HG03558 (cell line): ENCODE measurements around the gene WNT8A.

Experiments
- ATAC-seq: cut with Tn5 transposase; IDR thresholded peaks from one replicate; pipeline ENCODE4 v1.9.1; 2021; ENCODE audit warnings: moderate number of reproducible peaks; ENCODE audit not compliant: unreplicated experiment; ENCODE audit errors: extremely low read depth

The WNT8A gene

DNA sequence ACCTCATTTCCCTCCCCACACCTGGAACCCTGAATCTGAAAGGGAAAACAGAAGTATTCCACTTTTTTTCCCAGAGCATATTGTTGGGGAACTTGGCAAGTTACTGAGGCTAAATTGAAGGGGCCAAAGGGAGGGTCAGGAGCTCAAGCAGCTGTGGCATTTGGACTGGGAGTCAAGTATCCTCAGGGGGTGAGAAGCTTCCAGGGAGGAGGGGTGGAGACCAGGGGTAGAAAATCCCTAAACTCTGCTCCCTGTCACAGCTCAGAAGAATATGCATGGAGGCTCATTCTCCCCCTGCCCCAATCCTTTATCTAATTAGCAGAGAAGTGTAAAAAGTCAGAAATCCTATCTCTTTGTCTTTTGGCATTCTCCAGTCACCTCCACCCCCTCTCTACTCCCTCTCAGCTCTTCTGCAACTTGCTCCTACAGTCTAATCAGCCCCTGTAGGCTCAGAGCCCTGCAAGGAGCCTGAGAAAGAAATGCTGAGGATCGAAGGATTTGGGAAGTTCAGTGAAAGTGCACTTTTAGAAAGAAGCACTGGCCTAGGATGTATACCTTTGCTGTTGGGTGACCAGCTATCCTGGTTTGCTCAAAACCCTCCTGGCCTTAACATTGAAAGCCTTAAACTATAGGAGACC lies 5.7 kb upstream of the WNT8A start:
- no peak for ATAC-seq

DNA sequence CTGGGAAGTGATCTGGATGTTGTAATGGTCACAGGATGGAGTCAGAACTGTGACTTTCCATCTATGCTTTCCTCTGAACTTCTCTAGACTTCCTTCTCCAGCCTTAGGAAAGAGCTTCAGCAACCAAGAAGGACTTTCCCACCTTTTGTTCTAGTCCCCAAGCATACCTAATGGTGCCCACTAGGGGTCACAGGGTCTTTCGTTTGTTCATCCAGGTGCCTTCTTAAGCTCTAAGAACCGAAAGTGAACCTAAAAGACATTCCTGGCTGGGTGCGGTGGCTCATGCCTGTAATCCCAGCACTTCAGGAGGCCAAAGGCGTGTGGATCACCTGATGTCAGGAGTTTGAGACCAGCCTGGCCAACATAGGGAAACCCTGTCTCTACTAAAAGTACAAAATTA lies 1.8 kb upstream of the WNT8A start:
- no peak for ATAC-seq

DNA sequence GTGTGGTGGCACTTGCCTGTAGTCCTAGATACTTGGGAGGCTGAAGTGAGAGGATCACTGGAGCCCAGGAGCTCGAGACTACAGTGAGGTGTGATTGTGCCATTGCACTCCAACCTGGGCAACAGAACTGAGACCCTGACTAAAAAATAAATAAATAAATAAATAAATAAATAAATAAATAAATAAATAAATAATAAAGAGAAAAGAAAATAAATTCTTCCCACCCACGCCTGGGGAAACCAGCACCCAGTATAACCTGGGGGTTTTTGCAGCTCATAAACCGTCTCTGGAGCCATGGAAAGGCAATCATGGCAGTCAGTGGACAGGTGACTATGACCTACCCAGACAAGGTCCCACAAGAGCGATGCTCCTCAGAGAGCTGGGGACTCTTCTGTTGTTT lies 7.9 kb downstream of the WNT8A start:
- ATAC-seq = no peak

DNA sequence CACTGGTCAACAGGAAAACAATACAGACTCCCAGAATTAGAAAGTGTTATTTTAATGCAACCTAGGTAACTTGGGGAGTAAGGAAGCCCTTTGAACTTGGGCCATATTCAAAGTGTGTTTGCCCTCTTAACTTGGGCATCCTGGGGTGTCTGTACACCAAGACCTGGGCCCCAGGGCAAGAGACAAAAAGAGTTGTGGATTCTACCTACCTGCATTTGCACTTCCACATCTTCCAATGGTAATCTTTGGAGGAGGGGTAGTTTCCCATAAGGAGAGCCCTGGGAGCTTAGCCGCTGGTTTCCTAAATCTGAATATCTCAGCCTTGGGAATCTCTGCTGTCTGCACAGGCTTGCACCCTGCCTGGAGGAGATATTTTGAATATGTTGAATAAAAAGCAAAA lies 8.5 kb downstream of the WNT8A start:
- no peak for ATAC-seq

DNA sequence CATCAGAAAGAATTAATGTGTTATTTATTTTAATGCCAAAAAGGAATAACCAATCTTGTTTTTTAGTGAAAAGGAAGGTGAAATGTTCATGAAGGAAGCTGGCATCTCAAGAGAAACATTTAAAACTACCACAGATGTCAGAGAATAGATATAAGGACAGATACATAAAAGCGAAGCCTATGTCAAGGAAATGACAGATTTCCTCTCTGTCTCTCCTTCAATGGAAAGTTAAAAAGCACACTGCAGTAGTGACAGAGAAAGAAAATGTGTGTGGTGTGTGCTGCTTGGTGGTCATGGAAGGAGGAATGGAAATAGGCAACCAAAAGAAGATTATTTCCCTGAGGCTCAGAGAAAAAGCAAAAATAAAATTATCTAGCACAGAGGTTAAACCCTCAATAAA lies 9.2 kb downstream of the WNT8A start:
- no peak for ATAC-seq

DNA sequence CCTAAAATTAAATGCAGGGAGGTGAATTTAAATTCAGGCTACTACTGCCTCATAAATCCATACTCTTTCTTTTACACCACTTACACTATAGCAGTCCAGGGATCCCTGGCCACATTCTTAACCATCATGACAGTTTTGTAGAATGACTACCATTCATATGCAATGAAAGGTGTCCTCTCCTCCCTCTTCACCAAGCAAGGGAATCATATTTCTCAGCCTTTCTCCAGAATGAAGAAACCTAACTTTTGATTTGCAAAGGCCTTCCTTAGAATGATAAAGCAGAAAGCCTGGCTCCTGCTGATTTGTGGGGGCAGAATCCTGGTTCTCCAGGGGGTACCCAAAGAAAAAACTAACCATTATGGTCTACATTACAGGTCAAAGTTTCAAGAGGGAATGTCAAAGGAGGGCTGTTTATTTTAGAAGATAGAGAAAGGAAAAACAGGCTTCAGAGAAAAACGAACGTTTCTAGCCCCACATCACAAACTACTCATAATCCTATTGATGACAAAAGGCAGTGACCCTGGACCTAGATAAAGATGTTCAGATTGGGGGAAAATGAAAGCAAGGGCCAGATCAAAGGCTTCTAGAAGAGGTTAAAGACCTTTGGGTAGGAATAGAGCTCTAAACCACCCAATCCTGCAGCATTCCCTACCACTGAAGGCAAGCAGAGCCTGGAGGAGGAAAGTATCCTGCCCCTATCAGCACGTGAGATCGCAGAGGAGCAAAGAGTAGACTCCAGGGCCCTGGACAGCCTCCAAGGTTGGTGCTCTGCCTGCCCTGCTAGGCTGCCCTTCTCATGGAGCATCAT lies 11.5 kb downstream of the WNT8A start:
- ATAC-seq = no peak

DNA sequence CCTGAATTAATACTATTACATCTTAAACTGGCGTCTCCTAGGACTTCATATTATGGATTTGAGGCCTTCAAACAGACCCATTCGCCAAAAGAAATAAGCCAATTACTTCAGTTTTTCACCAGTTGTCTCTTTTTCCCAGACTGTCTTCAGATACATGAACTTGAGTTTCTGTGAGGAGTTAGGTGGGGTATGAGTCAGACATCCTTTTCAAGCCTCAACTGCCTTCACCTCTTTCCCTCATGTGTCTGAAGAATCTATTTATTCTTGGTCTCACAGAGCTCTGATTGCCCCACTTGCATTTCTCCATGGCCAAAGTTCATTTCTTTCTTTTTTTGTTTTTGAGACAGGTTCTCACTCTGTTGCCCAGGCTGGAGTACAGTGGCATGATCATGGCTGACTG lies 12.5 kb downstream of the WNT8A start:
- no peak for ATAC-seq

DNA sequence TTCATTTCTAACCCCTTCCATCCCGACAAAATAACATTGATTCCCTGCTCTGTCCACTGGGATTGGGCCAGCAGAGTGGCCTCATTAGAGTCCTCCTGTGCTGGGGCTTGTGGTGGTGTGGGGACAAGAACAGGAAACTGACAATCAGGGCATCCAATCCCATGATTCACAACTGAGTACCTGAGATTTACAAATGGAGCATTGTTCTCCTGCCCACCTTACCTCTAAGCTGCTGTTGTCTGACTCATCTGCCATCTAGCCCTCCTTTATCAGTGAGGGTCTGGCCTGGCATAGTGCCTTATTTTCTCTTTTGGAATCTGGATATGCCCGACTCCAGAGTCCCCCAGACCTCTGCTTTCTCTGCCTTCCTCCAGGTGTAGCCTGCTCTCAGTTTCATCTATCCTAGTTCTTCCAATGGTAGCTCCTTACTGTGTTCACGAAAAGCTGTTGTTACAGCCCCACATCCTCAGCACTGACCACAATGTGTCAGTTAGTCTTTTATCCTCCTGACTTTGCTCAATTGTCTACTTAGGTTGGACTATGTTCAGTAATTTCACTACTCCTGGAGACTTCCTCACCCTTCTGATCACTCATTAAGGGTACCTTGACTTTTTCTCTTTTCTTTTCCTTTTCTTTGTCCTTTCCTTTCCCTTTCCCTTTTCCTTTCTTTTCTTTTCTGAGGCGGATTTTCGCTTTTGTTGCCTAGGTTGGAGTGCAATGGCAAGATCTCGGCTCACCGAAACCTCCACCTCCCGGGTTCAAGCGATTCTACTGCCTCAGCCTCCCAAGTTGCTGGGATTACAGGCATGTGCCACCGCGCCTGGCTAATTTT lies 13.4 kb downstream of the WNT8A start:
- no peak for ATAC-seq

DNA sequence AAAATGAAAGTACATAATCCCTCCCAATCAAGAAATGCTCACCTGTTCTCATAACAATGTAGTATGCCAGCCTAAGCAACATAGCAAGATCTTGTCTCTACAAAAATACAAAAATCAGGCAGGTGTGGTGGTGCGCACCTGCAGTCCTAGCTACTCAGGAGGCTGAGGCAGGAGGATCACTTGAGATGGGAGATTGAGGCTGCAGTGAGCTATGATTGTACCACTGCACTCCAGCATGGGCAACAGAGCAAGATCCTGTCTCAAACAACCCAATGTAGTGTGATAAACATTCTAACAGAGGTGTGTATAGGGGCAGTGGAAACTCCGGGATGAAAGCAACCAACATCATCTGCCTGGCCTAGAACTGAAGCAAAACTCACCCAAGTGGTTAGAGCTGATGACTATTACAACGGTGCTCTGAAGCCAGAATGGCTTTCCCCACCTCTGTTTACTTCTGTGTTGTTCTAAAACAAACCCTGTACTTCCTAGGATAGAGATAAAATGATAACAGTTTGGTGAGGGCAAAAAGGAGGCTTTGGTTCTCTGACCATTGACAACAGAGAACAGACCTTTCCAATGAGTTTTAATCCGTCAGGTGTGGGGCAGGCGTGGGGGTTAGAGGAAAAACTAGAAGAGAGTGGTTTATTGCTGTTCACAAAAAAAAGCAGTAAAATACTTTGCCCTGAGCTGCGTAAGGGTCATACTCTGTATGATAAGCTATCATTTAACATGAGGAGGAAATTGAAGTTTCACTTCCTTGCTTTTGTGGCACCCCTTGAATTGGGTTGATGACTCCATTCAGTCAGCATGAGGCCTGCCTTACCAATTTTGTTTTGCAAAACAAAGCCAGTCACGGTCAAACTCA lies 18.9 kb downstream of the WNT8A start:
- no peak for ATAC-seq

DNA sequence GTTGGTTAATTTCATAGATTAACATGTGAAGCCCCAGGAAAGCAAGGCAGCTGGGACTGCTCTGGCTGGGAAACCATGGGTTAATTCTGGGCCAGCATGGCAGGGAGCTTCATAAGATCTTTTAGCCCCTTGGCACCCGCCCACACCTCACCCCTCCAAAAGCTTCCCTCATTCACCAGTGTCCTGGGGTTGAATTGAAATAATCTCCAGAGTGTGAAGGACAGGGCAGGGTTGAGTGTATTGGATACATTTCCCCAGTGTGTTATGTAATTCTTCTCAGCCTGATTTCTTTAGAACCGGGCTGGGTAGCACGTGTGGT lies 19.4 kb downstream of the WNT8A start:
- no peak for ATAC-seq

DNA sequence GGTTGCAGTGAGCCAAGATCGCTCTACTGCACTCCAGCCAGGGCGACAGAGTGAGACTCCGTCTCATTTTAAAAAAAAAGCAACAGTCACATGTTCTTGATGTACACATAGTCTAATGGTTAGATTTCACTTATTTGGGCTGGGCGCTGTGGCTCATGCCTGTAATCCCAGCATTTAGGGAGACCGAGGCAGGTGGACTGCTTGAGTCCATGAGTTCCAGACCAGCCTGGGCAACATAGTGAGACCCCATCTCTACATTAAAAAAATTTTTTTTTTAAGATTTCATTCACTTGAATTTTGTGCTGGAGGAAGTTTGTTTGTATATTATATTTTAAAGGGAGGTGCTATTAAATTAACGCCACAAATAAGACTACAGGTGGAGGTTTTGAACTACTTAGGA lies 21.9 kb downstream of the WNT8A start:
- no peak for ATAC-seq

DNA sequence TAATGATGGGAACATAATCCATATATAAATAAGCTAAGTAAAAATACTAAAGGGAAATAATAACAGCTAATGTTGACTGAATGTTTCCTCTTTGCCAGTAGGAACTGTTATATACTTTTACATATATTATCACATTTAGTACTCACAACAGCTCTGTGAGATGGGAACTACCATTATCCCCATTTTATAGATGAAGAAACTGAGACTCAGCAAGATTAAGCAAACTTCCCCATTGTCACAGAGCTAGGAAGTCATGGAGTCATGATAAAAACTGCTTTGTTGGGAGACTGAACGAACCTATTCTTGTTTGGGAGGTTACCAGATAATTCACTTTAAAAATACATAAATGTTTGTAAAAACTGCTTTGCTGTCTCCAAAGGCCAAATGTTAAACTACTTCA lies 23.4 kb downstream of the WNT8A start:
- ATAC-seq = no peak

DNA sequence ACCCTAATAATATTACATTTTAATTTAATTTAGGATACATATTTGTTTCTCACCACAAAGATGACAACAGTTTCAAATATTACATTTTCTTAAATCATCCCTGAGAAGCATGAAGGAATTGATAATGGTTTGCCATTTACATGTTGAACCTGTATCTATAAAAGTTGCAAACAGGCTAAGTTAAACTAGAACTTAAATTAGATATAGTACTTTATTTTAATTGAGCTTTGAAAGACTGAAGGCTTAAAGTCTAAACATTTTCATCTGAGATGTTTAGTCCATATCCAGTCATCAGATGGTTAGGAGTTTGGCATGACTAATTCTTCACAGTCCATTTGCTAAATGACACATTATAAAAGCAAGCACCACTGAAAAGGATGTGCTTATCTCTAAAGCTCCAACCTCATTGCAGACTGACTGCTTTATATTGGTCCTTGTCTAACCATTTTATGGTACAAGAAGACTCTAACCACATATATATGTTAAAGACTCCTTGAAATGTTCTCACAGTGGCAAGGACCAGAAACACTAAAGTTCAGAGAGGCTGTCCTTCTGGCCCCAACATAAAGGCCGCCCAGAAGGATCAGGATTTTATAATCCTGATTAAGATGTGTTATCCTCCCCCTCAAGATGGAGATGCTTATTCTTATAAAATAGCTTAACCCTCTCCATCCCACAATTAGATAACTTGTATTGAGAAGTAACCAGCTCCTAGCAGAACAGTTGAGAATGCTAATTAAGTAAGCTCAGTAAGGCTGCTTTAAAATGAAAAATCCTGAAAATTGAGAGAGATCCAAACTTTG lies 25.8 kb downstream of the WNT8A start:
- no peak for ATAC-seq

DNA sequence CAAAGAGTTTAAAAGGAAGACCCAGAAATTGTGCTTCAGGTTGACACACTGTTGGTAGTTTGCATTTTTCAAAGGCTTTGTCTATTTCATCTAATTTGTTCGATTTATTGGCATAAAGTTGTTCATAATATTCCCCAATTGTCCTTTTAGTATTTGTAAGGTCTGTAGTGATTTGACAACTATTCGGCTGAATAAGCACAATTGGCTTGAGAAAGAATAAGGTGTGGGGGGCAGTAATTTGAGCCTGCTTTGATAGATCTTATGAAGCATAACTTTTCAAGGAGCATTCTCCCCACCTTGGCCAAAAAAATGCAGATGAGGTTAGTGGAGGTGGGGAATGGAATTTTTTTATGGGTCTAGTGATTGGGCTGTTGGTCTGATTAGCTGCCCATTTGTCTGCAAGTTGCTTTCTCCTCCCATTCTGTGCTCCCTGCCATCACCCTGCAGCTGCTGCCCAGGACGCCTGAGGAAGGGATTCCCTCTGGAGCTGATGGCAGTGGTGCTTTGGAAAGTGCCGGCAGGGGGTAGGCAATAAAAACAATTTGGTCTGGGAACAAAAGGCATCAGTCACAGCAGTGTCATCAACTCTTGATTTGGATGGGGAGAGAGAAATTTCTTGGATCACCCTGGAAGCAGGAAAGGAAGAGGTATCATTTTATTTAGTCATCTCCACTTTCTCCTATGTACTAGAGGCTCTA lies 26.6 kb downstream of the WNT8A start:
- no peak for ATAC-seq

DNA sequence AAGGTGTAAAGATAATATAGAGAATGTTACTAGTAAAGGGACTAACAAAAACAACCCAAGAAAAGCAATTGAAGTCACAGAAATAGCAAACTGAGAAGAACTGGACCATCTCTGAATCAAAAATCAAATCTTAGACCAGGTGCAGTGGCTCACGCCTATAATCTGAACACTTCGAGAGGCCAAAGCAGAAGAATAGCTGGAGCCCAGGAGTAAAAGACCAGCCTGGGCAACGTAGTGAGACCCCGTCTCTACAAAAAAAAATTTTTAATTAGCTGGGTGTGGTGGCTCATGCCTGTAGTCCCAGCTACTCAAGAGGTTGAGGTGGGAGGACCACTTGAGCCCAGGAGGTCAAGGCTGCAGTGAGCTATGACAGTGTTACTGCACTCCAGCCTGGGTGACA lies 27.3 kb downstream of the WNT8A start:
- ATAC-seq = no peak

DNA sequence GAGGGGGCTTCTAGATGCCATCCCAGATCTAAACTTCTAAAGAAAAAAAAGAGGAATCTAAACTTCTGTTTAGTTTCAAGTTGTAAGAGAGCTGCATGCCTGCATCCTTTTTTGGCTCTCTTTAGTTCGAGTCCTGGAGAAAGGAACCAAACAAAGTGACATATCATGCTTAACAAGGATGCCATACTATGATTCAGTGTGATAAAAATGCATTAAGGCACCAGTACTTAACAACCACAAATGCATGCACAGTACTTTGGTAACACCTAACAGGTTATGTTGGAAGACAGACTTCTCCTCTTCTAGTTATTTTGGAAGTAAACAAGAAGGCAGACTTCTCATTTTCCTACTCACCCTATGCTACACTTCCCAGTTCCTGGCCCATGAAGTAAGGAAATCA lies 28.1 kb downstream of the WNT8A start:
- no peak for ATAC-seq

DNA sequence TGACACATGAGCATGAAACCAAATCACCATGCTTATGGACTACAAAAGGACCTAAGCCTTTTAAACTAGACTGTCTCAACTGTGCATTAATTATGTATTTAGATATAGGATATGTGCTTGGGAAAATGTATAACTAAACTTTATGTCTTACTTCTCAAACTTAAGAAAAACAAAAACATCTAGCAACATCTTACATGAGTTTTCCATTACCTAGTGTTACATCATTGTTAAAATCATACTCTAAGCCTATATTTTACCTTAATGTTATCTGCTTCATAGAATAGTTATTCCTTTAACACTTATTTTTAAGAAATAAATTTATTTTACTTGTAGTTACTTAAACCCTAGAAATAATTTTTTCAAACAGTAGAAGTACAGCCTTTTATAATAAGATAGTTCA lies 31.4 kb downstream of the WNT8A start:
- ATAC-seq = no peak

DNA sequence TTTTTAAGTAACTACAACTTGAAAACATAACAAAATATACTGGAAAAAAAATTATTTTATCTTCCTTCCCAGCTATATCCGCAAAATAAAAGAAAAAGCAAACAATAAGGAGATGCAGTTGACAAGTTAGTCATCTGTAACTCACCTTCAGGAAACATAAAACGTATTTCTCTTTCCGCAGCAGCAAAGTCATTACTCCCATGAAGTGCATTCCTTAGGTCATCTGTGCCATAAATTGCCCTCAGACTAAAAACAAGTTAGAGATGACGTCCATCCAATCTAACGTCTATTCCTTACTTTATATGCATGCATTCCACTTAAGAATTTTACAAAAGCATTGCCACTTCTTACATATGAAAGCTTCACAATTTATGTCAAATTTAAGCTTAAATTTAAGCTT lies 44.5 kb downstream of the WNT8A start:
- no peak for ATAC-seq

DNA sequence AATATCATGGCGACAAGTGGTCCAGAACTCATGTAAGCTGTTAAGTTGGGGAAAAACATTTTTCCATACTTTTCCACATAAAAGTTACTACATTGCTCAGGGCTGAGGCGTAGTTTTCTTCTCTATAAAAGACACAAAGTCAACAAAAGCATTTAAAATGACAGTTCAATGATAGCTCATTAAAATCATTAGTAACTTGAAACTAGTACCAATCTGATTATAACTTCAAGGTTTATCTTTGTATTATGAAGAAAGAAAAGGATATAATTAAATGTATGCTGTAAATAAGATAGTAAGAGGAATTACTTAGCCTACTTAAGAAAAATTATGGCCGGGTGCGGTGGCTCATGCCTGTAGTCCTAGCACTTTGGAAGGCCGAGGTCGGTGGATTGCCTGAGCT lies 45.5 kb downstream of the WNT8A start:
- no peak for ATAC-seq
